ENCODE results near the gene CCDC85B.
"Not testable (repeated sequence)": the region's sequence is repeated elsewhere in the genome, so short reads cannot be mapped to it uniquely, and the experiment has no call there.

CCDC85B gene

DNA sequence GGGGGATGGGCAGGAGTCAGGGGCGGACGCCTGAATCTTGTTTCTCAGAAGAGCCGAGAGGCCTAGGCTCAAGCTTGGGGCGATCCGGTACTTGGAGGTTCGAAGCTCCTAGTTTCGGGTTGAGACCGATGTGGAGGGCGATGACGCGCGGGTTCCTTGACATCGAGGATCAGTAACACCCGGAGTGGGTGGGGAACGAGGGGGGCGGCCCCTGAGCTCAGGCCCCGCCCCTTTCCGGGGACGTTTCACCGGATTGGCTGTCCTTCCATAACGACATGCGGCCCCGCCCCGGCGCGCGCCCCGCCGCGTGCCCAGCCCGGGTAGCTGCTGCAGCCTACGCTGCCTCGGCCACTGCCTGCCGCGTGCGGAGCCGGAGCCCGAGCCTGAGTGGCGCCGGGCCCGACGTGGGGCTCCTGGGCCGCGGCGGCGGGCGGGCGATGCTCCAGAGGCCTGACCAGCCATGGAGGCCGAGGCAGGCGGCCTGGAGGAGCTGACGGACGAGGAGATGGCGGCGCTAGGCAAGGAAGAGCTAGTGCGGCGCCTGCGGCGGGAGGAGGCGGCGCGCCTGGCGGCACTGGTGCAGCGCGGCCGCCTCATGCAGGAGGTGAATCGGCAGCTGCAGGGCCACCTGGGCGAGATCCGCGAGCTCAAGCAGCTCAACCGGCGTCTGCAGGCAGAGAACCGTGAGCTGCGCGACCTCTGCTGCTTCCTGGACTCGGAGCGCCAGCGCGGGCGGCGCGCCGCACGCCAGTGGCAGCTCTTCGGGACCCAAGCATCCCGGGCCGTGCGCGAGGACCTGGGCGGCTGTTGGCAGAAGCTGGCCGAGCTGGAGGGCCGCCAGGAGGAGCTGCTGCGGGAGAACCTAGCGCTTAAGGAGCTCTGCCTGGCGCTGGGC, at the start of gene CCDC85B:
CCDC85B (plus strand) TSS at position 350 of the 895 bp plus-strand sequence; CDS start at position 461, 111 bp downstream.
- H3K27ac Mint-ChIP-seq = peak within 1 kb of the TSS; percentile 91
- peak within 1 kb of the TSS; percentile 98 for H3K4me3 Mint-ChIP-seq
- DNase-seq (peak; percentile 98), ATAC-seq (peak; percentile 49)
- no peaks in the 10 kb centered on the region for H3K9me3 Mint-ChIP-seq
- H3K36me3 Mint-ChIP-seq (ENCODE audit: low read depth) = peaks cover 32% of the 10 kb centered on the region
- peaks cover 73% of the 10 kb centered on the region for H3K4me1 Mint-ChIP-seq
- no peaks in the 10 kb centered on the region for H3K27me3 Mint-ChIP-seq

GRCh38 chr11:65842144-65842543, 48.3 kb upstream of the CCDC85B start:
- Mint-ChIP-seq H3K27me3 (no peaks in the 10 kb centered on the region), H3K36me3 (ENCODE audit: low read depth) (no peaks in the 10 kb centered on the region), H3K4me1 (no peaks in the 10 kb centered on the region), H3K4me3 (no peak overlapping the region), H3K27ac (no peak overlapping the region), H3K9me3 (no peaks in the 10 kb centered on the region)
- ATAC-seq = no peak
- no peak for DNase-seq

DNA sequence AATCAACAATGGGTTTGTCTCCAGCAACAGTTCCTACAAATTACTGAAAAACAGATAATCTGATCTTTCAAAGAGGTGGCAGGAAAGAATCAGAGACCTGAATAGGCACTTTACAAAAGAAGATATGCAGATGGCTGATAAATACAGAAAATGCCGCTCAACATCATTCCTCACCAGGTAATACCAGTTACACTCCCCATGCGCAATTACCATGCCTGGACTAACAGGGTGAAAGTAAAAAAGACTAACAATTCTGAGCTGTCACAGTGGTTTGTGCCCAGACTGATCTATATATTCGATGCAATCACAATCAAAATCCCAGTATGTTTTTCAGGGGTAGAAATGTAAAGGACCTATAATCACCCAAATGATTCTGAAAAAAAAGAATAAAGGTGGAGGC, 46.7 kb upstream of the CCDC85B start:
- Mint-ChIP-seq H3K4me1 (no peaks in the 10 kb centered on the region), H3K36me3 (ENCODE audit: low read depth) (no peaks in the 10 kb centered on the region), H3K4me3 (no peak overlapping the region), H3K9me3 (no peaks in the 10 kb centered on the region), H3K27me3 (no peaks in the 10 kb centered on the region), H3K27ac (no peak overlapping the region)
- DNase-seq = no peak
- ATAC-seq = no peak

GRCh38 chr11:65844231-65844872, 46.1 kb upstream of the CCDC85B start:
- Mint-ChIP-seq H3K27ac (no peak overlapping the region), H3K27me3 (no peaks in the 10 kb centered on the region)
- ATAC-seq = no peak

GRCh38 chr11:65847746-65848145, 42.7 kb upstream of the CCDC85B start:
- Mint-ChIP-seq H3K36me3 (ENCODE audit: low read depth) (peaks cover 13% of the 10 kb centered on the region), H3K4me1 (no peaks in the 10 kb centered on the region), H3K27me3 (no peaks in the 10 kb centered on the region), H3K27ac (no peak overlapping the region), H3K9me3 (peaks cover 4% of the 10 kb centered on the region), H3K4me3 (no peak overlapping the region)
- no peak for ATAC-seq
- DNase-seq = no peak

More at GRCh38 chr11:65844231-65844872, 46.1 kb upstream of the CCDC85B start:
- Mint-ChIP-seq H3K9me3 (no peaks in the 10 kb centered on the region), H3K36me3 (ENCODE audit: low read depth) (no peaks in the 10 kb centered on the region), H3K4me1 (no peaks in the 10 kb centered on the region), H3K4me3 (no peak overlapping the region)
- no peak for DNase-seq

- ATAC-seq, H3K27ac Mint-ChIP-seq, H3K27me3 Mint-ChIP-seq, H3K4me3 Mint-ChIP-seq, H3K4me1 Mint-ChIP-seq, H3K9me3 Mint-ChIP-seq, DNase-seq: not testable (repeated sequence)
- H3K36me3 Mint-ChIP-seq (ENCODE audit: low read depth) = peaks cover 21% of the 10 kb centered on the region
Observed at GRCh38 chr11:65848693-65849092, 41.8 kb upstream of the CCDC85B start.

GRCh38 chr11:65849366-65849765, 41.1 kb upstream of the CCDC85B start:
- H3K27ac Mint-ChIP-seq = no peak overlapping the region
- H3K9me3 Mint-ChIP-seq = peaks cover 4% of the 10 kb centered on the region
- no peak overlapping the region for H3K4me3 Mint-ChIP-seq
- ATAC-seq (no peak), DNase-seq (no peak)
- peaks cover 3% of the 10 kb centered on the region for H3K4me1 Mint-ChIP-seq
- peaks cover 27% of the 10 kb centered on the region for H3K36me3 Mint-ChIP-seq (ENCODE audit: low read depth)
- H3K27me3 Mint-ChIP-seq = no peaks in the 10 kb centered on the region

DNA sequence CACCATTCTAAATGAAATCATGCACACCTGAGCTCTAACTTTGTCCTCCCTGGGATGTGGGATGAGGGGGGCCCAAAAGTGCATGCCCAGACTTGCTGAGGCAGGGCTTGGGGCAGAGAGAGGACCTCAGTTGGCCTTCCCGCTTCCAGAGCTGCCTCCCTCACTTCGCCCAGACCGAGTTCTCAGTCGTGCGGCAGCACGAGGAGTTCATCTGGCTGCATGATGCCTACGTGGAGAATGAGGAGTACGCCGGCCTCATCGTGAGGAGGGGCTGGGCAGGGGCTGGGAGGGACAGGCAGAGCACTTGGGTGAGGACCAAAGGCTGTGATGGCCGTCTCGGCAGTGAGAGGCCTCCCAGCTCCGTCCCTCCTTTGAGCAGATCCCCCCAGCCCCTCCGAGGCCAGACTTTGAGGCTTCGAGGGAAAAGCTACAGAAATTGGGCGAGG, 40.7 kb upstream of the CCDC85B start:
- H3K4me3 Mint-ChIP-seq = no peak overlapping the region
- DNase-seq (no peak), ATAC-seq (no peak)
- H3K4me1 Mint-ChIP-seq = peaks cover 7% of the 10 kb centered on the region
- H3K36me3 Mint-ChIP-seq (ENCODE audit: low read depth) = peaks cover 32% of the 10 kb centered on the region
- peaks cover 4% of the 10 kb centered on the region for H3K9me3 Mint-ChIP-seq
- H3K27ac Mint-ChIP-seq = no peak overlapping the region
- H3K27me3 Mint-ChIP-seq = no peaks in the 10 kb centered on the region

- peaks cover 4% of the 10 kb centered on the region for H3K9me3 Mint-ChIP-seq
- peaks cover 11% of the 10 kb centered on the region for H3K4me1 Mint-ChIP-seq
- H3K27ac Mint-ChIP-seq = no peak overlapping the region
- H3K27me3 Mint-ChIP-seq = no peaks in the 10 kb centered on the region
- DNase-seq (no peak), ATAC-seq (no peak)
- peaks cover 37% of the 10 kb centered on the region for H3K36me3 Mint-ChIP-seq (ENCODE audit: low read depth)
- no peak overlapping the region for H3K4me3 Mint-ChIP-seq
Observed at GRCh38 chr11:65850217-65851082, 40.0 kb upstream of the CCDC85B start.

DNA sequence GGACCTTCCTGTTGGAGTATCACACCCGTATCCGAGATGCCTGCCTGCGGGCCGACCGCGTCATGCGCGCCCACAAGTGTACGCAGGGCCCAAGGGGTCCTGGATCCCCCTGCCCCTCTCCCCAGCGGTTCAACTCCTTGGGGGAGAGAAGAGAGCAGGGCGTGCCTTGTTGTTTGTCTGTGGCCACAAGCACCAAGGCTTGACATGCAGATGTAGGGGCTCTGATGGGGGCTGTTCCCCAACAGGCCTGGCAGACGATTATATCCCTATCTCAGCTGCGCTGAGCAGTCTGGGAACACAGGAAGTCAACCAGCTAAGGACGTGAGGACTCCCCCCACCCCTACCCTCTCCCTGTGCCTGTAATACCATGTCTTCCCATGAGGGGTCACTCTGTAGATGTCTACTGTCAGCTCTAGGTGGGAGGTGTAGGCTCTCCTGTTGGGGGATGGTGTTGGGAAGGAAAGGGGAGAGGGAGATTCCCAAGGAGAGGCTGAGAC, 39.3 kb upstream of the CCDC85B start:
- Mint-ChIP-seq H3K9me3 (peaks cover 4% of the 10 kb centered on the region), H3K27me3 (no peaks in the 10 kb centered on the region), H3K27ac (no peak overlapping the region), H3K4me3 (no peak overlapping the region), H3K4me1 (peaks cover 18% of the 10 kb centered on the region), H3K36me3 (ENCODE audit: low read depth) (peaks cover 44% of the 10 kb centered on the region)
- ATAC-seq (peak; percentile 38), DNase-seq (no peak)

- Mint-ChIP-seq H3K4me3 (no peak overlapping the region), H3K27me3 (no peaks in the 10 kb centered on the region), H3K36me3 (ENCODE audit: low read depth) (peaks cover 52% of the 10 kb centered on the region), H3K27ac (peak overlapping the region; percentile 12), H3K4me1 (peaks cover 26% of the 10 kb centered on the region), H3K9me3 (peaks cover 4% of the 10 kb centered on the region)
- DNase-seq (no peak), ATAC-seq (no peak)
Observed at GRCh38 chr11:65851811-65852507, 38.5 kb upstream of the CCDC85B start.

- Mint-ChIP-seq H3K4me3 (no peak overlapping the region), H3K27ac (no peak overlapping the region), H3K9me3 (peaks cover 4% of the 10 kb centered on the region), H3K36me3 (ENCODE audit: low read depth) (peaks cover 52% of the 10 kb centered on the region), H3K27me3 (no peaks in the 10 kb centered on the region), H3K4me1 (peaks cover 26% of the 10 kb centered on the region)
- DNase-seq (no peak), ATAC-seq (no peak)
Observed at GRCh38 chr11:65852508-65853245, 37.8 kb upstream of the CCDC85B start.

- H3K36me3 Mint-ChIP-seq (ENCODE audit: low read depth) = peaks cover 52% of the 10 kb centered on the region
- peaks cover 28% of the 10 kb centered on the region for H3K4me1 Mint-ChIP-seq
- H3K9me3 Mint-ChIP-seq = peaks cover 4% of the 10 kb centered on the region
- H3K27me3 Mint-ChIP-seq = no peaks in the 10 kb centered on the region
- DNase-seq = no peak
- ATAC-seq = no peak
- H3K27ac Mint-ChIP-seq = no peak overlapping the region
- H3K4me3 Mint-ChIP-seq = peak overlapping the region; percentile 4
Observed at GRCh38 chr11:65853246-65853979, 37.1 kb upstream of the CCDC85B start.
